ENCODE results near the gene ATP8A2.
"Not testable (repeated sequence)": the region's sequence is repeated elsewhere in the genome, so short reads cannot be mapped to it uniquely, and the experiment has no call there.

Gene ATP8A2

DNA sequence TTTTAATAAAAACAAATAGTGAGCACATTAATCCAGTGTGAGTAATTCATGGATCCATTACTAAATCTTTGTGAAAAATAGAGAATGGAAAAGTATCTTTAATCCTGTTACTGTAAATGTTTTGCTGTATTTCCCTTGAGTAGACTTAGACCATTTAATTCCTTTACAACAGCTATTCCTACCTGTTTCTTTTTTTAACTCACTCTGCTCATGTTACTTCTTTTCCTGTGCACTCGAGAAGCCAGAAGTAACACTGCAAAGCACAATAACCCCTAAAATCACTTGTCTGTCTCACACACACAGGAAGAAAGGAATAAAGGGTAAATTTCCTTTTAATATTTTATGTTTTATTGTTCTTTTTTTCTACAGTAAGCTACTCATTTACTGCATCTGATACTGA is 435.8 kb downstream of the ATP8A2 start:
- DNase-seq (ENCODE audit: low read depth): no peak

DNA sequence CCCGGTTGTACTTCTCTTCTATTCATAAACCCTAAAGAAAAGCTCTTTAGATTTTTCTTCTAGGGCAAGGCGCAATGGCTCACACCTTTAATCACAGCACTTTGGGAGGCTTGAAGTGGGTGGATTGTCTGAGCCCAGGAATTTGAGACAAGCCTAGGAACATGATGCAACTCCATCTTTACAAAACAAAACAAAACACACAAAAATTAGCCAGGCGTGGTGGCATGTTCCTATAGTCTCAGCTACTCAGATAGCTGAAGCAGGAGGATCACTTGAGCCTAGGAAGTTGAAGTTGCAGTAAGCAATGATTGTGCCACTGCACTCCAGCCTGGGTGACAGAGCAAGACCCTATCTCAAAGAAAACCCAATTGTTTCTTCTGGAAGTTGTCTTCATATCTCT is 439.7 kb downstream of the ATP8A2 start:
- no peak for DNase-seq (ENCODE audit: low read depth)

DNA sequence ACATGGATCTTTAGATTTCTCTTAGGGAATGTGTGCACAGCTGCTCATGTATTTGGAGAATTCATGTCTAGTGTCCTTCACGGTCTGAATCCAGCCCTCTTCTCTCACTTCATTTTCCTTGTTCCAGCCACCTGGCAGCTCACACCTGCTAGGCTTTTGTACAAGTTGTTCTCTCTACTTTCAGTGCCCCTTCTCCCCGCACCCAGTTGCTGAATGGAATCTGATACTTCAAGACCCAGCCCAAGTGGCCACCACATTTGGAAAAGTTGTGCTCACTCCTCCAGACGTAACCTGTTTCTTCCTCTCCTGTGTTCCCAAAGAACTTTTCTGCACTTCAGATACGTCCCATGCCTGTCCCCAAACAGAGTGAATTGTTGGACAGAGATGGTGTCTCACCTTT is 444.5 kb downstream of the ATP8A2 start:
- DNase-seq (ENCODE audit: low read depth): no peak

DNA sequence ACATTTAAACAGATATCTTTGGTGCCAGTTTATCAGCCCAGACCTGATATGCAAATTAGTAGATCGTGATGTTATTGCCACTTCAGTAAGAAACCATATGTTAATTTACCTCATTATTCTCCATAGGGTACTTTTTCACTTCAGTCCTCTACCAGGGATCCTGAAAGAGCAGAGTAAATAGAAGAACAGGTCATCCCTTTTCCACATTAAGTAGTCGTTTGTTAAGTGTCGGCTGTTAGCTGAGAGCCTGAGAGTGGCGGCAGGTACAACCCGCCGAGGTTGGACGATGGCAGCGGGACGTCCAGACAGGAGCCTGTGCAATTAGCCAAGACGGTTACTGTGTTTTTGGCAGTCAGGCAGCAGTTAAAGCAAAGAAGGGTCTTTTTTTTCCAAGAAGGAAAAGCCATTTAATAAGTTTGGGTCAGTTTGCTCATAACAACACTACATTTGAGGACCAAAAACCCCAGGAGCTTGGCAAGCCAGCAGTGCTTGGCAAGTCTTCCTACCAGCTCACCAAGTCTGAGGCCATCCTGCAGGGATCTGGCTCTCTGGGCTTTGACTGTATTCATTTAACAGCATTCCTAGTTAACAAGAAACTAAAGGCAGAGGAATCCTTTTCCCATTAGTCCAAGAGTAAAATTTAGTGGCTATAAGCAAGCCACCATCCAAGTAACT is 448.2 kb downstream of the ATP8A2 start:
- DNase-seq (ENCODE audit: low read depth): no peak

DNA sequence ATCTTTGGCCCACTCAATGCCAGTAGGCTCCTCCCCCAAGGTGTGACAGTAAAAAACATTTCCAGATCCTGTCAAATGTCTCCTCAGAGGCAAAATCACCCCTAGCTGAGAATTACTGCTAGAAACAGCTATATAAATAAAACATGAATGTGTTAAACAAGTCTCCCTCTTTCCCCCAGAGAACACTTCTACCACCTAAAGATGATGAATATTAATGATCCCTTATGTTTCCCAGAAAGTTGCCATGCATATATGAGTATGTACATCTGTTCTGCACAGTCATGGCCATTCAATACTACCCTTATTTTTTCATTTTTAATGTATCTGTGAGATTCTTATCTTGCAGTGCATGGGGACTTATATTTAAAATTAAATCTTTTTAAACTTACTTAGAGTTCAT is 450.0 kb downstream of the ATP8A2 start:
- DNase-seq (ENCODE audit: low read depth): no peak

DNA sequence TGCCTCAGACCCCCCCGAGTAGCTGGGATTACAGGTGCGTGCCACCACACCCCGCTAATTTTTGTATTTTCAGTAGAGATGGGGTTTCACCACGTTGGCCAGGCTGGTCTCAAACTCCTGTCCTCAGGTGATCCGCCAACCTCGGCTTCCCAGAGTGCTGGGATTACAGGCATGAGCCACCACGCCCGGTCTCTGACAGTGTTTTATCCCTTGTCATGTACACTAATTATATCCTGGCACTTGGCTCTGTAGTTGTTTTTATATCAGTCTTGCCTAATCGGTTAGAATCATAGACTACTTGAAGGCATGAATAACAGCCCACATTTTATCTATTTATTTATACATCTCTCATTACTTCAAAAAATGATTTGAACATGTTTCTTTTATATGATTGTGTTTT is 455.4 kb downstream of the ATP8A2 start:
- not testable (repeated sequence) for DNase-seq (ENCODE audit: low read depth)

DNA sequence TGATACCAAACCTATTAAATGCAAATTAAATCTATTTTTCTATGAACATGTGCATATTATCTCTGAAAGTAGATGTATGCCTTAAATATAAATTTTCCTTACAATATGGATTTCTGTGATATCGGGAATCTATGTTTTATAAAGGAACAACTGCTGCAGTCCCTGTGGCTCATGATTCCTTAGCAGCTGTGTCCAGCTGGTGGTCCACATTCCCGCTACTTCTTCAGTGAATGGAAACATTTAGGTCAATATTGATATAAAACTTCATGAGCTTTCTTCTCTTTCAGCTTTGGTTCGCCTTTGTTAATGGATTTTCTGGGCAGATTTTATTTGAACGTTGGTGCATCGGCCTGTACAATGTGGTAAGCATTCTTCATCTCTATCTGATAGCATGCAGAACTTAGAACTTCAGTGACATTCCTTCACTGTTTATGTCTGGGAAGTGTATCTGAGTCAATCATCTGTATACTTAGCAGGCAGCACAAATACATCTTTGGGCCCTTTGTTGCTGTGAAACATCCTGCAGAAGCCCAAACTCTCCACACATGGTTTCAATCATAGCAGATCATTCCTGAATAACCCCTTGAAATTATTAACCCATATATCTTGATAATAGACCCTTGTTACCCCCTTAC is 456.2 kb downstream of the ATP8A2 start:
- DNase-seq (ENCODE audit: low read depth): no peak

DNA sequence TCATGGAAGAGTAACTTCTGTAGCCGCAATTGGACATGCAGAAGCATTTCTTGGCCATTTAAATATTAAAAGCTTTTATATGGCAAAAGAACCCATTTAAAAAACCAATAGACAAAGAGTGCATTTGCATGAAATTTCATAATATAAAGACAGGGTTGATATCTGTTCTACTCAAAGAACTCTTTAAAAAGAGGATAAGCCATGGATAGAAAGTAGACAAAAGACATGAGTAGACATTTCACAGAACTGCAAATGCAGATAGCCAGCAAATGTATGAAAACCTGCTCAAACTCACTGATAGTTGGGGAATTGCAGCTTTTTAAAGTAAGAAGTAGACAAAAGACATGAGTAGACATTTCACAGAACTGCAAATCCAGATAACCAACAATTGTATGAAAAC is 462.0 kb downstream of the ATP8A2 start:
- no peak for DNase-seq (ENCODE audit: low read depth)

DNA sequence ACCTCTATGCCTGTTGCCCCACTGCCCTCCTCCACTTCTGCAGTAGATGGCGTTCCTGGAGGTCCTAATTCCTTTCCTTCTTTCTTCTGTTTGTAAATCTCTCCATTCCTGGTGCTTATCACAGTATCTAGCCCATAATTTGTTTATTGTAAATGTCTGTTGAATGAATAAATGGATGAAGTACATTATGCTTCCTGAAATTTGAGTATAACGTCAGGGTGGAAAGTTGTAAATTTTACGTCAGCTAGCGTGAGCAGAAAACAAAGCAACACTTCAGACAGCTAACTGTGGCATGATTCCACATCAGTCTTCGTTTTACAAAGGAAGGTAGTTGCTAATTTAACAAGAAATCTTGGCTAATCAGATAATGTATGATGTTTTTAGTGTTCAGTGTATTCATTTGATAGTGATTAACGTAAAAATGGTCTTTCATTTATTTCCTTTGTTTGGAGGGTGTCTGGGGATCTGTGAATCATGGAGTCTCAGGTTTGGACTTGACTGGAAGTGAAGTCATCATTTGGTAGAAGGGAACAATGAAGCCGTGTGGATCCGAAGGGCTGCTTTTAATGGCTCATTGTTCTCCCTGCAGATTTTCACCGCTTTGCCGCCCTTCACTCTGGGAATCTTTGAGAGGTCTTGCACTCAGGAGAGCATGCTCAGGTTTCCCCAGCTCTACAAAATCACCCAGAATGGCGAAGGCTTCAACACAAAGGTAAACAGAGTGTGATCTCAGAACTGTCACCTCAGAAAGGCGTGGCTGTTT is 465.0 kb downstream of the ATP8A2 start:
- no peak for DNase-seq (ENCODE audit: low read depth)

DNA sequence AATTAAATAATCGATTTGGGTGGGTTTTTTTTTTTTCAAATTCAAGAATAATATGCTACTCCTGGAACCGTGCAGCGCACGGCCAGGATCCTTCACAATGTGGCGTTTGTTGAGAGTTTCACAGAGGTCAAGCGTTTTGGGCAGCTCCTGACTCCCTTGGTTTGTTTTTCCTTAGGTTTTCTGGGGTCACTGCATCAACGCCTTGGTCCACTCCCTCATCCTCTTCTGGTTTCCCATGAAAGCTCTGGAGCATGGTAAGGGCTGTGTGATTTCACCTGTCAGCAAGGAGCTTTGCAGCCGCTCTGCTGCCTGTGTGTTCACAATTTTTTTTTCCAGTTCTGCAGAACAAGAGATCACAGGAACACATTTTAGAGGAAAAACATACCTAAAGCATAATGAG is 467.6 kb downstream of the ATP8A2 start:
- no peak for DNase-seq (ENCODE audit: low read depth)

DNA sequence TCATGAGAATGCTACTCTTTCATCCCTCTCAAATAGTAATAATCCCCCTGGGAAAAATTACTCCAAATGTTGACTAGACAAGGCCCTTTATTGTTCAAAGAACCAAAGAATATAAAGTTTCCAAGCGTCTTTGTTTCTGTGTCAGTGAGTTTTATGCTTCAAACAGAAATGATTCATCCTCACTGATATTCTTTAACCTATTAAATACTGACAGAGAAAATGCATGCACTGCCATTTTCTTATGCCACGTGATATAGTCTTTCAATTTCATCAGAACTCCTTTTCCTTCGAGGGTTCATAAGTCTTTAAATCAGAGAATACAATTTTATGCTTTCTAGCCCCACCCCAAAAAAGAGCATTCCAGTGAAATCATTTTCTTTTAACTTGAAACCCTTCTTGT is 468.5 kb downstream of the ATP8A2 start:
- no peak for DNase-seq (ENCODE audit: low read depth)

DNA sequence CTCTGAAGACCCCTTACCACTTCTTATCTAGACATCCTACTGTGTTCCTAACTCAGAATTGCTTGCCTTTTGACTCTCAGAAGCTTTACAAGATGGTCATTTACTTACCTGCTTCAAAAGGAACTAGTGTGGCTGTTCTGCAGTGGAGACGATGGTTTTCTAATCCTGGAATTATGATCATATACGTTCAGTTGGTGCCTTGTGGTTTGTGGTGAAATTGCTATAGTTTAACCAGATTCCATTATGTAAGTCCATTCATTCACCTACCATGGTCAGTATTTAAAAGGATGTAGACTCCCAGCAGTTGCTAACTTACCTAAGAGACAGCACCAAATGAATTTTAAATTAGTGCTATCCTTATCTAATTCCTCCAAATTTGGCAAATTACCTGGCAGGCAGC is 469.2 kb downstream of the ATP8A2 start:
- no peak for DNase-seq (ENCODE audit: low read depth)

DNA sequence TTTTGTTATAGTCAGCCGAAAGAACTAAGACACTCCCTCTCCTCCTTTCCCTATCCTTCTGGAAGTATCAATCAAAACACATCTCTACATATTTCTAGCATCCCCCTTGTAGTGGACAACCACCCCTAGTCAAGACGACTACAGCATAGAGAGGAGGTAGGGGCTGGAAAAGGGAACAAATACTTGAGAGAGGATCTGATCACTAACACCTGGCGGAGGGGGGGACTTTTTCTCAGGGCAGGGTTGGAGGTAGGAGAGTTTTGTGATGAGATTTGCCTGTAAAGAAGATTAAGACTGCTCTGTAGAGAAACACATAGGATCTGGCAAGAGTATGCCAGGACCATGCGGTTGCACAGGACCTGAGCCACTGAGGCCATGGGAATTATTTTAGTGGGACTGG is 471.9 kb downstream of the ATP8A2 start:
- DNase-seq (ENCODE audit: low read depth): no peak

DNA sequence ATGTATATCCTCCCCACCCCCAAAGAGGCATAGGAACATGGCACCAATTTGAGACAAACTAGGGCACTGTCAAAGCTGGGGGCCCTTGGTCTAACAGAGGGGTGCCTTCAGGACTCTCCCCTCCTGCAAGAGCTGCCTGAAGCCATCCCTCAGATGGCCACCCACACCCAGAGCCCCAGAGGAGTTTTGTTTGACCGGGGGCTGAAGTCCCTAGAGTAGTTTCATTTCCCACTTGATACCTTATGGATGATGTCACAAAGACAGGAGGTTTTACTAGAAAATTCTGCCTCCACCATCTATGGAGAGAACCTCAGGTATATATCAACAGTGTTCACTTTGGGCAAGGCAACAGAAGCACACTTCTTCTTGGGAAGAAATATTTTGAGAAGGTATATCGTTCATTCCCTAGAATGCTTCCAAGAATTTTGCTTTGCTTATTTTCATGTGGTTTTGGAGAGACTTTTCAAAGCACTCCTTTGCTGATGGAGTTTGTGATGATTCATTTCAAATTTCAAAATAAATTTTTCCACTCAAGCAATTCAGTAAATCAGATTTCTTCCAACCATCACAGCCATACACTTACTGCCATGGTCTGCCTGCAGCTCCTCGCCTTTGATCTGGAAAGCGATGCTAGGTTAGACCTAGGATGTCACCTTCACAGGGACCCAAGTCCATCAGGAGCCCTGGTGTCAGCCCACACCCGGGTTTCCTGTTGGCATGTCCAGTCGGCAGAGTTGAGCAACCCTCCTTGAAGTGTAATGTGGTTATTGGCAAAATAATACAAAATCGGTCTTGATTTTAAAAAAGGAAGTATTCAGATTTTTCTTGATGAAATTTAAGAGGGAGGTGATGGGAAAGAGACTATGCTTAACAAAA is 473.0 kb downstream of the ATP8A2 start:
- no peak for DNase-seq (ENCODE audit: low read depth)

DNA sequence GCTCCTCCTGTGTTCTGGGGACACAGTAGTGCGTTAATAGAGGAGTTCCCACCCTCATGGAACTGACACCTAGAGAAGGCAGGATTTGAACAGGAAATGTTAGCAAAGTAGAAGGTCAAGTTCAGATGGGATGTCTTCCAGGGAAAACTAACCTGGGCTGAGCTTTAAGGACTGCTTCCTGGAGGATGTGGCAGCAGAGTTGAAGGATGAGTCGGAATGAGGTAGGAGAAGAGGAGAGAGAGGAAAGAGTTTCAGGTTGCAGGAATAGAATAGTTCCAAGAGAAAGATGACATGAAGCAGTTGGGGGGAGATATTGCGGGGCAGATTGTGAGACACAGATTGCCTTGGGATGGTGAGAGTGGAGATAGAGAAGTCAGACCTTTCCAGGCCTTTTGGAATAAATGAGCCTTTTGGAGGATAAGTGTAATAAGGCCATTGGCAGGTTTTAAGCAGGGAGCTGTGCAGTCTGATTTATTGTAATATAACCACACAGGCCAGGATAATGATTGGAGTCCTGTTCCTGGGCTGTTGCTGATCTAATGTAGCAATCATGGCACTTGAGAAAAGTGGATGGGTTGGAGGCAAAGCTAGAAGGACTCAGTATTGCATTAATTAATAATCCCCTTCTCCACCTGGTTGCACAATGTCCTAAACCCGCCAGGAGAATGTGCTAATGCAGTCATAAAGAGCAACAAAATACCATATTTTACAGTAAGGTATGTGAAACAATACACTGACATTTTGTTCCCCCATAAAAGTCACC is 474.6 kb downstream of the ATP8A2 start:
- DNase-seq (ENCODE audit: low read depth): no peak

DNA sequence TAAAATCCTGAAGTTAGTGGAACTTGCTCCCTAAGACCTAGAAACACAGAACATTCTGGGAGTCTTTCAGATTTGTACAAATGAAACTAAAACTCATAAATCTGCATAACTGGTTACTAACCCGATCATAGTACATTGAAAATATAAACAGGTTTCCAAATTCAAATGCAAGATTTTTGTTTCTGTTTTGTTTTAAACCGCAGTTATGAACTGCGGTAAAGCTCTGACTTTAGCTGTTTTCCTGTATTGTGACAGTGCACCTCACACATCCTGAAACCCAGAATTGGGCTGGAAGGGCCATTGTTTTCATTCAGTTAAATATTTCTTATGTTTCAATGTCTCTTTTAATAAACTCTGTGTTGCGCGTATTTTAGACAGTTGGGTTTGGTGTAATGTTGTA is 475.4 kb downstream of the ATP8A2 start:
- no peak for DNase-seq (ENCODE audit: low read depth)

DNA sequence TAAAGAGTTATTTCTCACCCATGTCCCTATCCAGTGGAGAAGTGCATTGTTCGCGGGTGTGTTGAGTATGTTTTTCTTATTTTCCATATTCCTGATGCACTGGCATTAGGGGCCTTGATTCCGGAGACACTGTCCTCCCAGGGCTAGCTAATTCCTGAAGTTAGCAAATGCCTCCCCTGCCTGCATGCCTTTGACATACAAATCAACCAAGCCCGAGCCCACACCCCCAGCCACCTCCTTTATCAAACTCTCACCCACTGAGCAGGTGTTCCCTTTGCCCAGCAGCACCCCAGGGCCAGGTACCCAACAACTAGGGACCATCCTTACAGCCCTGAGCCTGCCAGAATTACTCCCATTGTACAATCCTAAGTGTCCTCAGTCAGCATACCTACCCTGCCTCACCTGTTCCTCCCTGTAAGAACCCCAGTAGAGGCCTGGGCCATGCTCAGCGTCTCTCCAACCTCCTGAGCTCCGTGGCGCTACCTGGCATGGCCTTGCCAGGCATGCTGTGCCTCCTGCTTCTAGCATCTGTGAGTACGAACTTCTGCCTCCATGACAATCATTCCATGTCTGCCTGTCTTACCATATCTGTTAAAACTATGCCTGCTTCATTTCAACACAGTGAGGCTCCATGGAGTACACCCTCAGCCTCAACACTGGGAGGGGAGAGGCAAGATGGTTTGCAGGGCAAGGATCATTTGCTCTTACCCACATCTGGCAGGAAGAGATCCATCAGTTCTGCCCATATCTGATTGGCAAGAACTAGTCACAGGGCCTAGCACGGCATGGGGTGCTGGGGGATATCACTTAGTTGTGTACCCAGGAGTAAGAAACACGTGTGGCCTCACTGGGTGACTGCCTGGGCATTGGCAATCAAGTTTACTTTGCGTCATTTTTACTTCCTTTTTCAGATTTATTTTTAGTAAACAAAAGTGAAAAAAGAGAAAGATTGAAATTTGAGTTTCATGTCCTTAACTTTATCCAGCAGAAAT is 476.2 kb downstream of the ATP8A2 start:
- DNase-seq (ENCODE audit: low read depth): no peak

DNA sequence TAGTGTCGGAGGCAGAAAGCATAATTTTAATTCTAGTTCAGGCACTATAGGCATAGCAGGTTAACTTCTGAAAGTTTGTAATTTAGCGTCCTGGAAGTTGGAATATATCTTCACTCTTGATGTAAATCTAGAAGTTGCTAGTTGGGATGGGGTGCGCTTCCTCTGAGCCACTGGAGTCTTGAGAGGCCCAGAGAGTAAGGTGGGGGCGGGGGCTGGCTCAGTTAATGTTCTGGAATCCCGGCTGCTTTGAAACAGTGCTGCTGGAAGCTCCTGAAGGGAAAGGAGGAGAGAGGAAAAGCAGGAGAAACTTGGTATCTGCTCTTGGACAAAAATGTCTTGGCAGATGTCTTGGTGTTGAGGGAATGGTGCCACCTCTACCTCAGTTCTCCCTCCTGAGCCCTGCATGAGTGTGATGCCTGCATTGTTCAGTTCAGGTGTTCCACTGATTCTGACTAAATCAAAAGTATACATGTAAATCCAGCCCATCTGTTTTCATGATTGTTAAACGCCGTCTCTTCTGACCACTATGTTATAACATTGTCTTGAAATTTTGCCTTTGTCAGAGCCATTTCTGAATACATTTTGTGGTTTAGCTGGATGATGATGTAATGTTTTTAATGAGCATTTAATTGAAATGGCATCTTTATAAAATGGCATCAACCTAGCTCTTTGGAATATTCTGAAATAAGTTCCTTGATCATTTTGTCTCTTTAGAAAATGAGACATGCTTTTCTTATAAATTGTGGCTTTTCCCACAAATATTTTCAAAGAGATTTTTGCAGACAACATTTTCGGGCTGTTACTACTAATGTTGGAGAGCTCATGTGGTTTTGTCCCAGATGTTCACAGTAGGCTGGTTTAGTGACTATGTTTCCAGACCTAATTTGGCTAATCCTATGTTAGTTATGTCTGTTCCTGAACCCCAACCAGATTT is 477.3 kb downstream of the ATP8A2 start:
- DNase-seq (ENCODE audit: low read depth): no peak

DNA sequence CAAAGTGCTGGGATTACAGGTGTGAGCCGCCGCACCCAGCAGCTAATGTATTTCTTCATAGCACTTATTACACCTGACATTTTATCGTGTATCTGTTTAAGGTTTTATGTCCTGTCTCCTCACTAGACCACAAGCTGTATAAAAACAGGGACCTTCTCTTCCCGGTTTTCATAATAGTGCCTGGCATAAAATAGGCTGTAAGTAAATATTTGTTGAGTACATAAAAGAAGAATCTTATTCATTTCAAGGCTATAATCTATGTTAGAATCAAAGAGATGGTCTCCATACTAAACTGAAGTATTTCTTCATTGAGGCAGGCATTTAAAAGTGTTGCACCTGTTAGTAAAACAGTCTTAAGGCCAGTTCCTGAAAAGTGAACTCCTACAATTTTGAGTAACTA is 486.1 kb downstream of the ATP8A2 start:
- no peak for DNase-seq (ENCODE audit: low read depth)
